Stimulated activated CD4-positive, alpha-beta T cell treated with anti-CD3 and anti-CD28 coated beads, Interleukin-15, amount 100 ng/mL, for 48 hours (primary cell): ENCODE measurements around the gene TAF5.
A peak's percentile ranks its signal among the peaks of the same experiment; 100 is the strongest.
"Not testable (repeated sequence)": the region's sequence is repeated elsewhere in the genome, so short reads cannot be mapped to it uniquely, and the experiment has no call there.

Experiments used
- DNase-seq, 2 donors: peaks; one replicate each; pipeline ENCODE4 v3.0.0-alpha.2; 2020; ENCODE audit warnings: low read depth in 2 of 2

The TAF5 gene

GRCh38 chr10:103367782-103368518 lies at the start of gene TAF5:
TAF5 (plus strand) TSS chr10:103367976; CDS start chr10:103367990, 14 bp downstream.
- DNase-seq, result peak; percentile 84 to 88

- no peak for DNase-seq
Observed at GRCh38 chr10:103327906-103328305, 39.9 kb upstream of the TAF5 start.

DNA sequence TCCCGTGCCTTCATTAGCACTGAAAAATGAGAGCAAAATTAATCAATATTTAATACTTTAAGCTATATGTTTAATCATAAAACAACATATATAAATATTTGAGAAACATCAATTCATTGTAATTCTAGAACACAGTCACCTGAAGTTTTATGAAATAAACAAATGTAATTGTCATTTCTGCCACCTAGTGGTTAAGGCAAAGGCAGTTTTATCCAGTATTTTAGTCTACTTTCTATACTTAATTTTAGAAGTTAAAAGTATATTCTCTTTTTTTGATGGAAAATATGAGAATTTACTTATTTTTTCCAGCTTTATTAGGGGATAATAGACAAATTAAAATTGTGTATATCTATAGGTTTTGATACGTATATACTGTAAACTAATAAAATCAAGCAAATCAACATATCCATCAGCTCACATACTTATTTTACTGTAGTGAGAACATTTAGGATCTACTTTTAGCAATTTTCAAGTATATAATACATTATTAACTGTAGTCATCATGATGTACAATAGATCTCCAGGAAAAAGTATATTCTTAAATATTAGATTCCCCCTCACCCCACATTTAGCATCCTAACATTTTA lies 33.7 kb upstream of the TAF5 start:
- no peak for DNase-seq

DNA sequence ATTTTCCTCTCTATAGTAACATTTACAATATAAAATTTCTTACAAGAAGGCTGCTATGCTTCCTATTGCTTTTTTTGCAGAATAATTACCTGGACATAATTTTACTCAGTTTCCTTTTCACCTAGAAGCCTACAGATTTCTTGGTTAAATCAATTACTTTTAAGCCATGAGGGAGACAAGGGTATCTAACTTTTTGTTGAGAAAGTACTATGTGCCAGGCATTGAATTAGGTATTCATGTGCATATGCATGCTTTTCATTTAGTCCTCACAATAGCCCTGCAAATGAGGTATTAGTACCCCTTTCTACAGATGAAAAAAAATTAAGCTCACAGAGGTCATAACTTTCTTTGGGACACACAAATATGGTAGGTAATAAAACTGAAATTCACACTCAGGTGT lies 33.2 kb upstream of the TAF5 start:
- no peak for DNase-seq

DNA sequence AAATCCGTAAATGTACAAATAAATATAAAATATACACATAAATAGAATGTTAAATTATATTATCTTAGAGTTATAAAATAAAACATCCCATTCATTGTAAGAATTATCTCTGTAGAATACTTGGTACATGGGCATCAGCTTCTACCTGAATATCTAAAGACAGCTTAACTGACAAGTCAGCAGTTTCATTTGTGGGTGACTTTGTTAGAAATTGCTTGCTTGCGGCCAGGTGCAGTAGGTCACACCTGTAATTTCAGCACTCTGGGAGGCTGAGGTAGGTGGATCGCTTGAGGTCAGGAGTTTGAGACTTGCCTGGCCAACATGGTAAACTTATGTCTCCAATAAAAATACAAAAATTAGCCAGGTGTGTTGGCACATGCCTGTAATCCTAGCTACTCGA lies 31.4 kb upstream of the TAF5 start:
- no peak for DNase-seq

GRCh38 chr10:103350175-103350516 lies 17.6 kb upstream of the TAF5 start:
- no peak for DNase-seq

DNA sequence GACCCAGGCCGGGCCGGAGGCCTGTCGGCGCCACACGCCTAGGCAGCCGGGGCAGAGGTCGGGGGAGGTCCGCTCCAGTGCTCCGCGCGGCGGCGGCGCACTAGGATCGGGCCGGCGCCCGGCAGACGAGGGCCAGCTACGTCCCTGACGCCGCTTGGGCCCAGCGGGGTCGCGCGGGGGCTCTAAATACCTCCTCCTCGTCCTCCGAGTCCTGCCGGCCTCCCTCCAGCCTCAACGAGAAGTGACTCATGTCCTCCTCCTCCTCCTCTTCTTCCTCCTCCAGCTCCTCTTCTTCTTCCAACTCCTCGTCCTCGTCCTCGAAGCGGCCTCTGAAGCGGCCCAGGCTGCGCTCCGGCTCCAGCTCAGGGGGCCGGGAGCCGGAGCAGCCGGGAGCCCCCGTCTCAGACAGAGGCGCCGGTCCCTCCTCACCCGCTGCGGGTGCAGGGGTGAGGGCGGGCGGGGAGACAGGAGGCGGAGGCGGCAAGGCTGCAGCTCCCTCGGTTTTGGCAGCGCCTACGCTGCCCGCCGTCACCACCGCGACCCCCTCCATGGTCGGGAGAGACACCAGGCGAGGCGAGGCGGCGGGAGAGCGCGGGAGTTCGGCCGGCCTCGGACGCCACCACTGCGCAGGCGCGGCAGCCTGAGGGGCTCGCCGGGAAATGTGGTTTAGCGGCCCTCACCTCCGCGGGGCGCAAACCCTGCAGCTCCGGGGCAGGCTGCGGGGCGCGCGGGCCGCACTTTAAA lies 17.1 kb upstream of the TAF5 start, which contains the start of gene PCGF6:
PCGF6 (minus strand) TSS at position 624 of the 744 bp plus-strand sequence; CDS start at position 550, 74 bp downstream.
- peak; percentile 43 to 66 for DNase-seq

DNA sequence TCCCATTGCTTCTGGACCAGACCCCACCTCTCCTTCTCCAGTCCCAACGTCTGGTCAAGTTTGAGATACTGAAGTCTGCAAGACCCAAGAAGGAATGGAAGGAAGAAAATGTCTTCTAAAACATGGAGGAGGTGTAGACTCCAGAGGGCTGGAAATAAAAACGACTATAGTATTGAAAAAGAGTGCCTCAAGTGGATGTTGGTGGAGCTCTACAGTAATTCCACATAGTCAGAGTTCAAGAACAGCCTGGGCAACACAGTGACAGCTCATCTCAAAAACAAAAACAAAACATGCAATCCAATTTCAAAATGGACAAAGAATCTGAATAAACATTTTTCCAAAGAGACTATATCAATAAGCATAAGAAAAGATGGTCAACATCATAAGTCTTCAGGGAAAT lies 14.5 kb upstream of the TAF5 start:
- no peak for DNase-seq

GRCh38 chr10:103354567-103354966 lies 13.2 kb upstream of the TAF5 start:
- DNase-seq, result not testable (repeated sequence)

DNA sequence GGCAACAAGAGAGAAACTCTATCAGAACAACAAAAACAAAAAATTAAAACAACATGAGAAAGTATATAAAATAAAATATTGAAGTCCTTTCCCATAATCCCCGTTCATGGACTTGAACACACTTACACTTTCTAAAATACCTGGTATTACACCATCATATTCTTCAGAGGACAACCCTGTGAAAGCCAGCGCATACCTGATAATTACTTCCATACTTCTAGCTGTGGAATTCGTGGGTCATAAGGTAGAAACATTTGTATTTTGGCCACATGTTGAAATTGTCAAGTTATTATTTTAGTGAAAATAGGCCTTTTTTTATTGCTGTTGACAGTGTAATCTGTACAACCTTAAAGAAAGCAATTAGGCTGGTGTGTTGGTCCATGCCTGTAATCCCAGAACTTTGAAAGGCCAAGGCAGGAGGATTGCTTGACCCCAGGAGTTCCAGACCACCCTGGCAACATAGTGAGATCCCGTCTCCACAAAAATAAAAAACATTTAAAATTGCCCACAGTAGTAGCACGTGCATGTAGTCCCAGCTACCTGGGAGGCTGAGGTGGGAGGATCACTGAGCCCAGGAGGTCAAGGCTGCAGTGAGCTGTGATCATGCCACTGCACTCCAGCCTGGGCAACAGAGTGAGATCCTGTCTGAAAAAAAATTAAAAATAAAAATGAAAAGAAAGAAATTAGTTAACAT lies 11.7 kb upstream of the TAF5 start:
- DNase-seq, result no peak

GRCh38 chr10:103359493-103359892 lies 8.3 kb upstream of the TAF5 start:
- not testable (repeated sequence) for DNase-seq

DNA sequence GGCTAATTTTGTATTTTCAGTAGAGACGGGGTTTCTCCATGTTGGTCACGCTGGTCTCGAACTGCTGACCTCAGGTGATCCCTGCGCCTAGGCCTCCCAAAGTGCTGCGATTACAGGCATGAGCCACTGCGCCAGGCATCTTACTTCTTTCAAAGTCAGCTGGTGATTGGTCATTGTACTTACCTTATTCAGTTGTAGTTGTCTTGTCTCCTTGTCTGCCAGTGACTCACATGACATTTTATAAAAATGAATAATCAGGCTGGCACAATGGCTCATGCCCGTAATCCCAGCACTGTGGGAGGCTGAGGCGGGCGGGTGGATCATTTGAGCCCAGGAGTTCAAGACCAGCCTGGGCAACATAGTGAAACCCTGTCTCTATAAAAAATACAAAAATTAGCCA lies 7.0 kb upstream of the TAF5 start:
- DNase-seq, result not testable (repeated sequence)

GRCh38 chr10:103367379-103367781 lies 396 bp upstream of the TAF5 start:
- no peak for DNase-seq

DNA sequence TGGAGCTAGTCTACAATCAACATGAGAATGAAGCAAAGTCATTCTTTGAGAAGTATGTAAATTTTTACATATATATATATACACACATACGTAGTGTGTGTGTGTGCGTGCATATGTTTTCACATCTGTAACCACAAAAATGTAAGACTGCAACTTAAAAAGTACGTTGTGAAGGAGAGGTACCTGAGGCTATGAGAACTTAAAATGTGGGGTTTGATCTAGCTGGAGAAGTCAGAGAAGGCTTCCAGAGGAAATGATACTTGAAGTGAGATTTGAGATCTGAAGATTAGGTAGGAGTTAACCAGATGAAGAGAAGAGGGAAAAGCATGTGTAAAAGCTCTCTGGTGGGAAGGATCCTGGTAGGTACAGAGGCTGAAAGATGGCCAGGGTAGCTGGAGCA lies 5.8 kb downstream of the TAF5 start:
- DNase-seq, result no peak

DNA sequence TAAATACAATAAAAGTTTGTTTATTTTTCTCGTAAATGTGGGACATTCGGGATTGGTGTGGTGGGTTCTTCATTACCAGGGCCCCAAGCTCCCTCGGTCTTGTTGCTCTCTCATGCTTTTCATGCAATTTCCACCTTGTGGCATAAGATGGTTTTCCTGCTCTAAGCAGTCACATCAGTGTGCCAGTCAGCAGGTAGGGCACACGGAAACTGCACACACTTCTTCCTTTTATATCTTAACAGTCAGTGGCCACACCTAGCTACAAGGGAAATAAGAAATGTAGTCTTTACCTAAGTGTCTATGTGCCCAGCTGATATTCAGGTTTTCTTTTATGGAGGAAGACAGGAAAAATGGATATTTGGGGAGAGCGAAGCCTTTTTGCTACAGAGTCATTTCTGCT lies 6.5 kb downstream of the TAF5 start:
- no peak for DNase-seq

- DNase-seq, result no peak
Observed at GRCh38 chr10:103382769-103383168, 15.0 kb downstream of the TAF5 start.

DNA sequence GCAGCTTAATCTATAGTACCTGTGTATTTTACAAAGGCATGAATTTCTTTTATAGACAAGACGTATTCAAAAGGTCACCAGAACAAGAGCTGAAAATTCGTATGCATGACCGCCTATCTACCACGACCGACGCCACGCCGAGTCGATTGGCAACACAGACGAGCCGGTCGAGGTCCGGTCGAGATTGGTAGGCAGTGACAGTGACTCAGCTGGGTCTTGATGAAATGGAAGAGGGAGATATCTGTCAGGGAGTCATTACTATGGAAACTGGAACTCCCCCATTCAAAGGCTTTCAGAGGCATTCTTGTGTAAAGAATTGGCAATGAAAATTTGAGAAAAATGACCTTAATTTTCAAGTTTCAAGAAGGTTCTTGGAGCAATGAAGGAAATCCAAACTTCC lies 26.4 kb downstream of the TAF5 start:
- DNase-seq, result no peak

- DNase-seq, result no peak
Observed at GRCh38 chr10:103395754-103396066, 27.9 kb downstream of the TAF5 start.

- peak; percentile 96 to 97 for DNase-seq
Observed at GRCh38 chr10:103396067-103396788, 28.5 kb downstream of the TAF5 start, which contains the start of the genes ATP5MK and PDCD11. ATP5MK (minus strand) TSS chr10:103396475; CDS start chr10:103392457, 4,018 bp downstream. PDCD11 (plus strand) TSS chr10:103396626; CDS start chr10:103398427, 1,801 bp downstream.

- DNase-seq, result no peak
Observed at GRCh38 chr10:103396789-103397087, 29.0 kb downstream of the TAF5 start.

DNA sequence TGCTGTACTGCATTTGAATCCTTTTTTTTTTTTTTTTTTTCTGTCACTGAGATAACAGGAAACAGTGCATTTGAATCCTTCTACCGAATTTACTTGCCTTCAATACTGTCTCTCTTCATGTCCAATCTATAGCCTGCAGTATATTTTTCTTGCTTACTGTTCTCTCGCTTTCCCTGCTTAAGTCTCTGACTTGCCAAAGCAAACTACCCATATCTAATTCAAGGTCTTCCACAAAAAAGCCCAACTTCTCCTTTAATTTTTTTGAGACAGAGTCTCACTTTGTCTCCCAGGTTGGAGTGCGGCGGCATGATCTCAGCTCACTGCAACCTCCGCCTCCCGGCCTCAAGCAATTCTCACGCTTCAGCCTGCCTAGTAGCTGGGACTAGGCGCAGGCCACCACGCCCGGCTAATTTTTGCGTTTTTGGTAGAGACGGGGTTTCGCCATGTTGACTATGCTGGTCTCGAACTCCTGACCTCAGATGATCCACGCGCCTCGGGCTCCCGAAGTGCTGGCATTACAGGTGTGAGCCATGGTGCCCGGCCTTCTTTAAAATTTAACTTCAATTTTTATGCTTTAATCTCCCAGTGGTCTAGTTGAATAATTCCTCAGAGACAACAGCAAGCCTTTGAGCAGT lies 29.5 kb downstream of the TAF5 start:
- DNase-seq, result no peak
